Measurements from ENCODE around the gene GUK1.
"Not testable (repeated sequence)": the region's sequence is repeated elsewhere in the genome, so short reads cannot be mapped to it uniquely, and the experiment has no call there.

The GUK1 gene

GRCh38 chr1:228180271-228180958 lies 40.3 kb downstream of the GUK1 start:
- DNase-seq: no peak

GRCh38 chr1:228180959-228181644 lies 41.0 kb downstream of the GUK1 start:
- no peak for DNase-seq

GRCh38 chr1:228181645-228182034 lies 41.6 kb downstream of the GUK1 start:
- no peak for DNase-seq

GRCh38 chr1:228182296-228183030 lies 42.4 kb downstream of the GUK1 start:
- no peak for DNase-seq

GRCh38 chr1:228184152-228184551 lies 44.1 kb downstream of the GUK1 start:
- no peak for DNase-seq

GRCh38 chr1:228185641-228185965 lies 45.5 kb downstream of the GUK1 start:
- DNase-seq: no peak

- not testable (repeated sequence) for DNase-seq
Measured at GRCh38 chr1:228188249-228188648, 48.2 kb downstream of the GUK1 start.

GRCh38 chr1:228190182-228190581 lies 50.1 kb downstream of the GUK1 start:
- DNase-seq: no peak

- no peak for DNase-seq
Measured at GRCh38 chr1:228190778-228191177, 50.7 kb downstream of the GUK1 start.

GRCh38 chr1:228194436-228194835 lies 54.4 kb downstream of the GUK1 start:
- no peak for DNase-seq

GRCh38 chr1:228194921-228195812 lies 55.1 kb downstream of the GUK1 start:
- DNase-seq: no peak

GRCh38 chr1:228197555-228198147 lies 57.6 kb downstream of the GUK1 start:
- no peak for DNase-seq
